ENCODE results near the gene ASPG.
A peak's percentile ranks its signal among the peaks of the same experiment; 100 is the strongest.

ASPG gene

DNA sequence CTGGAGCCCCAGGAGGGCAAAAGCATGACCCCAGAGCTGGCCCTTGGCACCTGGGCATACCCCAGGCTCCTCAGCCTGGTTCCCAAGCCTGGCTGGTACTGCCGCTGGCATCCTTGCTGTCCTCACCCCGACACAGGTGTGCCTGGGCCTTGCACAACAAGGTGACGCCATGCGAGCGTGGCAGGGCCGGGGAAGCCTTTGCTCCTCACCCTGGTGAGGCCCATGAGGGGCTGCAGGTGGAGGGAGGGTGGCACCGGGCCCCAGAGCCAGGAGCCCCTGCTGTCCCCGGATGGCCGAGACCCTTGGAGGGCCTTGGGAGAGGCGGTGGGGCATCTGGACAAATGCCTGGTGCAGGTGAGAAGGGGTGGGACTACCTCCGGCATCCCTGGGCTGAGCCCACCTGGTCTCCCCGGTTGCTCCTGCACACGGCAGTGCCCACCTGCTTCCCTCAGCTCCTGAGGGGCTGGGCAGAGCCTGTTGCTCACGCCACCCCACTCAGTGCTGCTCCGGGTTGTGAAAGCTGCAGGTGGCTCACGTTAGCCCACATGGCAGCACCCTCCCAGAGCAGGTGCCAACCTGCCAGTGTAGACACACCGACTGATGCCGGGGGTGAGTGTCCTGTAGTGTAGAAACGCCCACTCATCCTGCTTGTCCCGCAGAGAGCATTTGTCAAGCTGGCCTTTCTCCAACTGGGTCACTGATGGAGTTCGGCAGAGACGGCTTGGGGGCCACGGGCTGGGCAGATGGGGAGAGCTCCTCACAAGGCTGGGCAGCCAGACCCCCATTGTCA lies 28.3 kb downstream of the ASPG start:
- no peak overlapping the region for H3K4me3 ChIP-seq (ENCODE audit: low read depth, low read length)
- no peak for DNase-seq (ENCODE audit: low read depth)

DNA sequence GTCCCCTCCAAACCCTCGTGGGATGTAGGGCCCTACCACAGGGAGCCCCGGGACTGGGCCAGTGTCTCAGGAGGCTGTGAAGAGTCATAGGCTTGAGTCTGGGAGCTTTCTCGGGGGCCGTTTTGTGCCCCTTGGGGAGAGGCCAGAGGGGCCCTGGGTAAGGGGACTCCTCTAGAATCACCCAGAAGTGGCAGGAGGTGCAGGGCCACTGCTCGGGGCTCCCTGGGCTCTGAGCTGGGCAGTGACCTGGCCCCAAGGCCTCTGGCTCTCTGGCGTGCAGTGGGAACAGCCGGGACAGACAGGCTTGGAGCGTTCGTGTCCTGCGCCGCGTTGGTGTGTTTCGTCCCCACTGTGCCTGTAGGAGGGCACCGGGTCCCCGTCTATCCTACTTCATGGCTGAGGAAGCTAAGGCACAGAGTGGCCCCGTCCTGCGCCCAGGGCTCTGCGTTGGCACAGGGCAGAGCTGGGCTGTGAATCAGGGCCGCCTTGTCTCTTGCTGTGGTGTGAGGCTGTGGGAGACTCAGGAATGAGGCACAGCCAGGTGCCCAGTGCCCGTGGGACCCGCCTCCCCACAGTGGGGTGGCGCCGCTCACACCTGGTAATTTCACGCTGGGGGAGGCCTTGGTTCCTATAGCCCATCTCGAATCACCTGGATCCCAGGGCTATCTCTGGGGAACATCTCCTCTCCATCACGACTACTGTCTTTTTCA lies 29.1 kb downstream of the ASPG start:
- no peak for DNase-seq (ENCODE audit: low read depth)

DNA sequence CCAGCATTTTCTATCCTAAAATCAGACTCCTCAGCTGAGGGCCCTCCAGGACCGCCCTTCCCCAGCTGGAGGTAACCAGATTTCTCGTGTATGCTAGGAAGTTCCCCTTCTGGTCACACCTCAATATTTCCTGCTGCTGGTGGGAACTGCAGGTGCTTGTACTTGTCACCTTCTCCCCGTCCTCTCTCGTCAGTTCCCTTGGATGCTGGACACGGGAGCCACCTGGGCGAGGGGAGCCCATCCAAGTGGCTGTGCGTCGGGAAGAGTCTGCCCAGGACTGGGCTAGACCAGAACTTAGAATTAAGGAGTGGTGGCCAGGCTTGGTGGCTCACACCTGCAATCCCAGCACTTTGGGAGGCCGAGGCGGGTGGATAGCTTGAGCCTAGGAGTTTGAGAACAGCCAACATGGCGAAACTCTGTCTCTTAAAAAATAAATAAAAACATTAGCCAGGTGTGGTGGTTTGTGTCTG lies 29.7 kb downstream of the ASPG start:
- H3K4me3 ChIP-seq (ENCODE audit: low read depth, low read length), result no peak overlapping the region
- no peak for DNase-seq (ENCODE audit: low read depth)

More for the DNA sequence above, 29.1 kb downstream of the ASPG start:
- no peak overlapping the region for H3K4me3 ChIP-seq (ENCODE audit: low read depth, low read length)

DNA sequence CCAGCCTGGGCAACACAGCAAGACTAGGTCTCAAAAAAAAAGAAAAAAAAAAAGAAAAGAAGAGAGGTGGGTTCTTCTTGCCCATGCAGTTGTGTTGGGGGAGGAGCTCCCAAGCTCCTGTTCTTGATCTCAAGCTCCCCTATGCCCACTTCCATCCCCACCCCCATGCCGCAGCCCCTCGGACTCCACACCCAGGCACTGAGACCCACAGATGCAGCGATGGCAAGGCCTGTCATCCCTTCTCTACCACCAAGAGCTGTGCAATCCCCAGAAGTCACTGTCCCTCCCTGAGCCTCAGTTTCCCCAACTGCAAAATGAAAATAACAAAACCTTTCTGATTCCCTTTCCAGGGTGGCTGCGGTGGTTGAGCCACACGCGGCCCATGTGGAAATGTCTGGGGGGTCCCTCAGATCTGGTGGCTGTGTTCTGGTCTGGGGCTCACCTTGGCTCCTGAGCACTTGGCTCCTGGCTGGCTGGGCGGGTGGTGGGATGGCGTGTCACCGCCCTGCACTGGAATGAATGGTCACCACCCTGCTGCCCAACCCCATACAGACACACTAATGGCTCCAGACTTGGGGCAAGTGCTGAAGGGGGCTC lies 30.3 kb downstream of the ASPG start:
- H3K4me3 ChIP-seq (ENCODE audit: low read depth, low read length), result no peak overlapping the region
- no peak for DNase-seq (ENCODE audit: low read depth)

DNA sequence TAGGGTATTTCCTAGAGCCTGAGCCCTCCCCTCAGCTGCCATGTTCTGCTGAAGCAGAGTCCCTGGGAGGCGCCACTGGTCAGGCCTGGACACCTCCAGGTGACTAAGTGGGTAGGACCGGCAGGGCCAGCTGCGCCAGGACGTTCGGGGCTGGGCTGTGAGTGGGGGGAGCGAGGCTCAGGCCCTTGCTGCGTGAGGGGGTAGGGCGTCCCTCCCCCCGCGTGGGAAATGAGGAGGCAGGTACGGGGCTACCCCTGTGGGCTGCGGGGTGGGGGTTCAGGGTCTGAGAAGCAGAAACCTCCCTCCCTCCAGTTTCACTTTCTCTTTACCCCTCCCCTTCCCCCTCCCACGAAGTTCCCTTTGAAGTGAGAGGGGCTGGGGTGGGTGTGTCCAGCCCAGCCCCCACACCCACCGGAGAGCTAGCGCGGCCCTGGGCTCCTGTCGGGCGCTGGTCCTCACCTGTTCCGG lies 30.8 kb downstream of the ASPG start:
- no peak for DNase-seq (ENCODE audit: low read depth)
- peak overlapping the region; percentile 20 for H3K4me3 ChIP-seq (ENCODE audit: low read depth, low read length)

DNA sequence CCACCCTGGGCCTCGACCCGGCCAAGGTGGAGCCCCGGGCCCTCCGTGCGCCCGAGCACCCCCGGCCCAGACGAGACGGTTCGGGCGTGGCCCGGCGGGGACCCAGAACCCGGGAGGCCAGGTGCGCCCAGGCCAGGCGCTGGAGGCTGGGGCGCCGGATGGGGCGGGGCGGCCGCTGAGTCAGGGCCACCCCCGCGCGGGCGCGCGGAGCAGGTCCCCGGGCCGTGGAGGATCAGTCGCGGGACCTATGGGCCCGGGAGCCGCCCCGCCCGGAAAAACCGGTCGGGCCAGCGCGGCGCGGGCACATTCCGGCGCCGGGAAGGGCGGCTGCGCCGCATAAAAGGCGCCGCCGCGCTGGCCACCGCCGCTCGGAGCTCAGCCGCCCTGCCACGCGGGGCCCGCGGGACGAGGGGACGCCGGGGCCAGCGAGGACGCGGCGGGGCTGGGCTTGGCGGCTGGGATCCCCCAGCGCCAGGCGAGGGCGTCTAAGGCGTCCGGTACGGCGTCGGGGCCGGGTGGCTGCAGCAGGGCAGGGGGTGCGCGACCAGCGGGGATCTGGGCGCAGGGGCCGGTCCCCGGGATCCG lies 31.3 kb downstream of the ASPG start:
- no peak for DNase-seq (ENCODE audit: low read depth)
- peak overlapping the region; percentile 20 for H3K4me3 ChIP-seq (ENCODE audit: low read depth, low read length)

DNA sequence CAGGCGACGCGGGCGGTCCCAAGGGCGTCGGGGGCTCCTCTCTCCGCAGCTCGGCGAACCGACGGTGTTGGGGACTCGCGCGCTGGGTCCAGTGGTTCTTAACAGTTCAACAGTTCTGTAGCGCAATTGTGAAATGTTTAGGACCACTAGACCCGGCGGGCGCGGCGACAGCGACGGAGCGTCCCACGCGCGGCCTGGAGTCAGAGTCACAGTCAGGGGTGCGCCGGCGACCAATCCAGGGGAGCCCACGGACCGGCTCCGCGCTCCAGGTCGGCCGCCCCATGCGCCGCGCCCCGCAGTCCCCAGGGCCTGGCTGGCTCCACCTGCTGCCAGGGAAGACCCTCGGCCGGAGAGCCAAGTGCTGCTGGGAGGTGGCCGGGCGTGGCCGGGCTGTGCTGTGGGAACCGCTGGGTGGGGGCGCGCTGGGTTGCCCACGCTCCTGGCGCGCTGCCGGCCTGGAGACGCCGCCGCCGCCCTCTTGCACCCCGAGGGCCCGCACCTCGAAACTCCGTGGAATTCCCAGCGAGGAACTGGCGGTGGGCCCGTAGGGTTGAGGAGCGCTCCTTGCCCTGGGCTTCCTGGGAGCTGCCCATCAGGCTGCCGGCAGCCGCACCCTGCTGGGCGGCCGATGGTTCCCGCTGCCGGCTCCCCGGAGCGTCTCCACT lies 32.0 kb downstream of the ASPG start:
- H3K4me3 ChIP-seq (ENCODE audit: low read depth, low read length), result no peak overlapping the region
- DNase-seq (ENCODE audit: low read depth), result no peak

DNA sequence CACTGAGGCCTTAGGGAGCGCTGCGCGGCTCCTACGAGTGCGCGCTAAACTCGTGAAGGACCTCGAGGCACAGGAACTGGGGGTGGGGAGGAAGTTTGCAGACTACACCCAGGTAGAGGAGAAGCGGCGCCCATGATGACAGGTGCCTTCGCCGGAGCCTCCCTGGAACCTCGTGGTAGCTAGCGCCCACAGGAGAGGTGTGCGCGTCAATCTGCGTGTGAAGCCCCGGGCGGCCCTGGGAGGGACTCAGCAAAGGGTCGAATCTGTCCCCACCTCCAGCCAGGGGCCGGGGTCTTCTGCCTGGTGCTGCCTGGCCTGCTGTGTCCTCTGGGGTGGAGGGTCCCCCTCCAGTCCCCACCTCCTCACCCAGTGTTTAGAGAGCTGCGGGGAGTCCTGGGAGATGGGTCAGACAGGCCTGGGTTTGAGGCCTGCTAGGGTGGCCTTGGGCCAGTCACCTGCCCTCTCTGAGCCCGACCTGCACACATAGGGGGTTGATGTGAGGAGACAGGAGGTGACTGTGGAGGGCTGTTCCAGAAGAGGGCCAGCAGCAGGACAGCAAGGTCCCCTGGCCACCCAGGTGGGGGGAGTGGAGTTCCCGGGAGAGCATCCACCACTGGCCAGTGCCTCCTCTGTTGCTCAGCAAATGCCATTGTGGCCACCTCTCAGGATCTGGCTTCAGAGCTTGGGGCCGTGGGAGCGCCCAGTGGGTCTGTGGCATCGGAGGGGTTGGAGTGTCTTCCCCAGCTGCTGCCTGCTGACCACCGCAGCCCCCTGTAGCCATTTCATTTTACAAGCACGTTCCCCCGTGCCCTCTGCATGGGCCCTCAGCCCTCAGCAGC lies 32.7 kb downstream of the ASPG start:
- no peak overlapping the region for H3K4me3 ChIP-seq (ENCODE audit: low read depth, low read length)
- DNase-seq (ENCODE audit: low read depth), result no peak

DNA sequence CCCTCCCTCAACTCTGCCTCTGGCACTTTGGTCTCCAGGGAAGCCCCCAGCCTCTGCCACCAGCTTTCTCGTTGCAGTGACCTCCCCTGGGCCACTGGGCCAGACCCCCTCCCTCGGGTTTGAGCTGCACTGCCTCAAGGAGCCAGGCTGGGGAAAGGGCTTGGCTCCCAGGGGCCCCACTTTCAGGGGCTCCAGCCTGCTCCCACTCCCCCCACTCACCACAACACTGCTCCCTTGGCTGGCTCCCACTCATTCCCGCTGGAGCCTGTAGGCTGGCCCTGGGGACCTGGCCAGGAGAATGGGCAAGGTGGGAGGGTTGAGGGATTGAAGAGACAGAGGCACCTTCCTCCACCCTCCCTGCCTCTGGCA lies 33.6 kb downstream of the ASPG start:
- H3K4me3 ChIP-seq (ENCODE audit: low read depth, low read length), result no peak overlapping the region
- no peak for DNase-seq (ENCODE audit: low read depth)

DNA sequence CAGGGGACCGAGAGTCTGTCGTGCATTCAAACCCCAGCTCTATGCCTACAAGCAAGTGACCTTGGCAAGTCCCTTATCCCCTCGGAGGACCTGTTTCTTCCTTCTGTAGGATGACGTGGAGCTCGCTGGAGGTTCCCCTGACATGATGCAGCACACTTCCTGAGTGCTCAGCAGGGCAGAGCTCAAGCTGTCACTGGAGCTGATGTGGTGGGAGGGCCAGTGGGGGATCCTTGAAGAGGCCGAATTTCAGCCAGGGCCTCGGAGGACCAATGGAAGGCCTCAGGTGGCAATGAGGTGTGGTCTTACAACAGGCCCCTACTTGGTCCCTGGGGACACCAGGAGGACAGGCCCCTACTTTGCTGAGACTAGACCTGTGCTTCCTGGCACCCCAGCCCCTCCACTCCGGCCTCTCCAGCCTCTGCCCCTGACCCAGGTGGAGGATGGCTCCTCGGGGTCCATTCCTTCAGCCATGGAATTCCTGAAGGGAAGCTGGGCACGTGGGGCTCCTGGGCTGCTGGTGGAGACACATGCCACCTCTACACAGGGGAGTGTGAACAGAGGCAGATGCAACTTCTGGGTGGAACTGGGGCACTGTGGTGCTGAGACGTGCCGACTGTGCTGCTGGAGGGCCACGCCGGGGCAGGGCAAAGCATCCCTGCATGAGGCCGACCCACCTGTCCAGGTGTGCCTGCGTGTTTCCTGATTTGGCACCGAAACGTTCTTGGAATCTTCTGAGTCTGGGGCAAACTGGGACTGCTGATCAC lies 34.2 kb downstream of the ASPG start:
- H3K4me3 ChIP-seq (ENCODE audit: low read depth, low read length), result no peak overlapping the region
- DNase-seq (ENCODE audit: low read depth), result no peak

DNA sequence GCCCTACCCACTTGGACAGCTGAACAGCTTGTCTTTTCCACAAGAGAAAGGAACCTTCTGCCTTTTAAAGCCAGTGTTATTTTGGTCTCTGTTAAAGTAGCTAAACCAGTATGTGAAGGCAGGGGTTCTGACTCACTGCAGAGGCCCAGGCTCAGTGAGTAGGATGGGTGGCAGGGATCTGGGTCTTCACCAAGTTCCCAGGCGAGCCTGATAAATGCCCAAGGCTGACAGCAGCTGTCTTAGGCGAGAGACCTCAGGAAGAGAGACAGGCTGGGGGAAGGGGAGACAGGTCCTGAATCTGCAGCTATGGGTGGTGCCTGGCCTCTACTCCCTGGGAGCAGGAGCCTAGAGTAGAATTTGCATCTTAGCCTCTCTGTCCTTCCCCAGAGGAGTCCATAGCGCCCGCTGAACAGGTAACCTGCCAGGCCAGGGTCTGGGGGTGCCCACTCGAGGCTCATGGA lies 34.8 kb downstream of the ASPG start:
- no peak for DNase-seq (ENCODE audit: low read depth)
- H3K4me3 ChIP-seq (ENCODE audit: low read depth, low read length), result no peak overlapping the region

DNA sequence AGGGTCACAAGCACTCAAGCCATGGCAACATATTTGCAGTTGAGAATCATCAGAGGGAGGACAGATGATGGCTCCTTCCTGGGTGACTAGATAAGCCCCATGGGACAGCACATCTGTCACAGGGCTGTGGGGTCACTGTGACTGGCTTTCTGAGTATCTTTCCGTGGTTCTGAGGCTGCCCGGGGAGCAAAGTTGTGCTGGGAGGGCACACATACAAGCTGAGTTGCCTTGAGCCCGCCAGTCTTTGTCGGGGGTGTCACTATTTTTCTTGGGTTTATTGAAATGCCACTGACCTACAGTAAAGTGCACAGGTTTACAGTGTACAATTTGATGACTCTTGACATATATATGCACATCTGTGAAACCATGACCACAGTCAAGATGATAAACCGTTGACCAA lies 35.6 kb downstream of the ASPG start:
- DNase-seq (ENCODE audit: low read depth), result no peak
- no peak overlapping the region for H3K4me3 ChIP-seq (ENCODE audit: low read depth, low read length)

DNA sequence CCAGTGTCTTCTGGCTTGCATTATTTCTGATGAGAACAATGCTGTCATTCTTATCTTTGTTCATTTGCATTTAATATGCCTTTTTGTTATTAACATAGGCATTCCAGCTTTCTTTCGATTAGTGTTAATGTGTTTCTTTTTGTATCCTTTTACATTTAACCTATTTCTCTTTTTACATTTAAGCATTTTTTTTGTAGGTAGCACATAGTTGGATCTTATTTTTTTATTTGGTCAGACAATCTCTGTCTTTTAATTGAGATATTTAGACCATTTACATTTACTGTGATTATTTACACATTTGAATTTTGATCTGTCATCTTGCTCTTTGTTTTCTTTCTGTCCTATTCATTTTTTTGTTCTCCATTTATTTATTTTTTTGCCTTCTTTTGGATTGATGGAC lies 38.4 kb downstream of the ASPG start:
- no peak for DNase-seq (ENCODE audit: low read depth)
- H3K4me3 ChIP-seq (ENCODE audit: low read depth, low read length), result no peak overlapping the region

DNA sequence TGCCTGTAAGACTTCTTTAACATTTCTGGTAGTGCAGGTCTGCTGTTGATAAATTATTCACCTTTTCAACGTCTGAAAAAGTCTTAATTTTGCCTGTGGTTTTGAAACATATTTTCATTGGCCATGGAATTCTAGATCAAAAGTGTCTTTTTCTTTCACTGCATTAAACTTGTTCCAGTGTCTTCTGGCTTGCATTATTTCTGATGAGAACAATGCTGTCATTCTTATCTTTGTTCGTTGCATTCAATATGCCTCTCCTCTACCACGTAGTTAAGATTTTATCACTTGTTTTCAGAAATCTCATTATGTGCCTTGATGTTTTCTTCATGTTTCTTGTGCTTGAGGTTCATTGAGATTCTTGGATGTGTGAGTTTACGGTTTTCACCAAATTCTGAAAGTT lies 39.5 kb downstream of the ASPG start:
- DNase-seq (ENCODE audit: low read depth), result no peak
- H3K4me3 ChIP-seq (ENCODE audit: low read depth, low read length), result no peak overlapping the region

DNA sequence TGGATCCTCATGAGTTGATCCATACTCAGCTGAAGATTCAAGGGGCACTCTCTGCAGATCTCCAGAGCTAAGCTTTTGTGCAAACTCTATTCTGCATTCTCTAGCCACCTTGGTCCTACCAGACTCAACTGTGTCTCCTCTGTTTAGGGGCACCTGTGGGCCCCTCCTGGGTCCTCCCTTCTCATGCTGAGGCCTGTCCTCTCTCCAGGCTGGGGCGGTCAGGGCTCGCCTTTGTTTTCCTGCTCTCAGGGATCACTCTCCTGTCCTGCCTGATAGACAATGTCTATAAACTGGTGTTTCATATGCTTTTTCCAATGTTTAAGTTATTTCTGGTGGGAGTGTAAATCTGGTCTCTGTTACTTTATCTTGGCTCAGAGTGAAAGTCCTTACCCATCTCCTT lies 41.3 kb downstream of the ASPG start:
- H3K4me3 ChIP-seq (ENCODE audit: low read depth, low read length), result no peak overlapping the region
- DNase-seq (ENCODE audit: low read depth), result no peak

DNA sequence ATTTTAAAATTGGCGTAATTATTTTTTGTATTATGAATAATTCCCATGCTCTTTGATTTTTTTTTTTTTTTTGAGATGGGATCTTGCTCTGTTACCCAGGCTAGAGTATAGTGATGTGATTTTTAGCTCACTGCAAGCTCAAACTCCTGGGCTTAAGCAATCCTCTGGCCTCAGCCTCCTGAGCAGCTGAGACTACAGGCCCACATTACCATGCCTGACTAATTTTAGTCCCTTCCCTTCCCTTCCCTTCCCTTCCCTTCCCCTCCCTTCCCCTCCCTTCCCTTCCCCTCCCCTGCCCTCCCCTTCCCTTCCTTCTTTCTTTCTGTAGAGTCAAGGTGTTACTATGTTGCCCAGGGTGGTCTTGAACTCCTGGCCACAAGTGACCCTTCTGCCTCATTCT lies 43.5 kb downstream of the ASPG start:
- no peak overlapping the region for H3K4me3 ChIP-seq (ENCODE audit: low read depth, low read length)
- no peak for DNase-seq (ENCODE audit: low read depth)

DNA sequence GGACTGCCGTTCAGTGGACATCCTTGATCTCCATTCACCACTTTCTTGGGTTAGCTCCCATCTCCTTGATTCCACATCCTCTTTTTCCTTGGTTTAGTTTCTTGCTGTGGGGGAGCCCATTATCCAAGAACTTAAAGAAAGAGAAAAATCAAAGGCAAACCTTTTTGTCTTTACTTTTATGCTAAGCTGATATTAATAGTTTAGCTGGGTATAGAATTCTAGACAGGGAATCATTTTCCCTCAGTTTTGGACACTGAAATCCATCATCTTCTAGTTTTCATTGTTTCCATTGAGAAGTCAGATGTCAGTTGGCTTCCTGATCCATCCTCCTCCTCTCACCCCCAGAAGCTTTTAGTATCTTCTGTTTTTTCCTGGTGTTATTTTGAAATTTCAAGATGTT lies 44.1 kb downstream of the ASPG start:
- DNase-seq (ENCODE audit: low read depth), result no peak
- H3K4me3 ChIP-seq (ENCODE audit: low read depth, low read length), result no peak overlapping the region

DNA sequence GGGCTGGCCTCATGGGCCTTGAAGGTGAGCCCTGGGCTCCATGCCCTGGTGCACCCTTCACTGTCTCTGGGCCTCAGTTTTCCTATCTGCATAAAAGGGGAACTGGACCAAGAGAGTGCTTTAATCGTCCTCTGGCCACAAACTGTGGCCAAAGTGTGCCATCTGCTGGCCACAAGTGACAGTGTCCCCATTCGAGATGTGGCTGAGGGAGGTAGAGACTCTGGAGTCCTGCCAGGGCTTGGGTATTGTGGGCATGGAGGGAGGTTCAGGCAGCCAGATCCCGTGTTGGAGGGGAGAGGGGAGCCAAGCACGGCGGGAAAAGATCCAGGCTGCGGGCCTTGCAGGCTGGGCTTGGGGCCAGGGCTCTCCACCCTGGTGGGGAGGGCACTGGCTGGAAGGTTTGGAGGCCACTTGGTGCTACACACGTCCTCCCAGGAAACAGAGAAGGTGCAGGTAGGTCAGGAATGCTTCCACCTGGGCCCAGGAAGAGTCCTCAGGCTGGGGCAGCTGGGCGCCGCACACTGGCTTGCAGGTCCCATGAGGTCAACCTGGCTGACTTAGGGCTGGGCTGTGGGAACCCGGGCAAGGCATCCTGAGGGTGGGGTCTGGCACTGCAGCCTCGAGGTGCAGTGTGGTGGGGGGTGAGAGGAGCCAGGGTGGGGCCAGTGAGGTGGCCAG lies 45.6 kb downstream of the ASPG start:
- DNase-seq (ENCODE audit: low read depth), result no peak
- no peak overlapping the region for H3K4me3 ChIP-seq (ENCODE audit: low read depth, low read length)

All from skeletal muscle cell (primary cell).